WI38 (cell line): ENCODE data around the gene PIP4K2A.
"Not testable (repeated sequence)": the region's sequence is repeated elsewhere in the genome, so short reads cannot be mapped to it uniquely, and the experiment has no call there.

Source experiments
- H3K4me3 ChIP-seq: 2 replicates; pipeline ENCODE4 v1.5.1; 2011; ENCODE audit warnings: low read depth, mild to moderate bottlenecking, control low read depth, low read length
- CTCF ChIP-seq: IDR thresholded peaks from 2 replicates; pipeline ENCODE4 v1.5.1; 2012; ENCODE audit warnings: low read depth, mild to moderate bottlenecking, control low read depth, low read length

PIP4K2A gene

GRCh38 chr10:22505911-22506685, 208.3 kb downstream of the PIP4K2A start:
- H3K4me3 ChIP-seq = no peak overlapping the region
- TF ChIP-seq CTCF = no peak

DNA sequence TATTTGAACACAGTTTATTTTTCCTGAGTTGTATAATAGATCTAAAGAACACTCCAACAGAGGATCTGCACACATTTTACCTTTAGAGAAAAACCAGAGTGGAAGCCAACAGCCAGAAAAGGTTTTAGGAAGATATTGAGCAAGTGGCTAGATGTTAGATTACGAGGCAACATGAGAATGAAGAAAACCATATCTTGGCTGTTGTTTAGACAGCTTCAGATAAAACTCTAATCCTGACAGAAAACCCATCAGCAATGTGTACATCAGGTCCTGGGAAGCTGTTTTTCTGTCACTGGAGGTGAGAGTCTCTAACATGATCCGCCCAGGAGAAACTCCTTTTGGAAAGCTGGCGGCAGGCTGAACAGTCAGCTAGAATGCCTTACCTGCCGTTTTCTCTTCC, 209.6 kb downstream of the PIP4K2A start:
- TF ChIP-seq CTCF = no peak

GRCh38 chr10:22503315-22504088, 210.9 kb downstream of the PIP4K2A start:
- H3K4me3 ChIP-seq = no peak overlapping the region
- no peak for TF ChIP-seq CTCF

More for the DNA sequence above, 209.6 kb downstream of the PIP4K2A start:
- no peak overlapping the region for H3K4me3 ChIP-seq

- TF ChIP-seq CTCF = no peak
- H3K4me3 ChIP-seq = no peak overlapping the region
These were observed 212.5 kb downstream of the PIP4K2A start for GRCh38 chr10:22501863-22502262.

- TF ChIP-seq CTCF = no peak
- H3K4me3 ChIP-seq = no peak overlapping the region
These were observed 213.0 kb downstream of the PIP4K2A start for GRCh38 chr10:22501413-22501812.

GRCh38 chr10:22500656-22501340, 213.6 kb downstream of the PIP4K2A start:
- H3K4me3 ChIP-seq = no peak overlapping the region
- TF ChIP-seq CTCF = no peak

GRCh38 chr10:22499973-22500372, 214.4 kb downstream of the PIP4K2A start:
- not testable (repeated sequence) for H3K4me3 ChIP-seq
